HEK293 (cell line): Measurements from ENCODE around the gene FGR.

Experiments
- BCL11A ChIP-seq: fragments of 450-650 bp; formaldehyde crosslinking; IDR thresholded peaks from 2 replicates; pipeline ENCODE4 v1.5.1; 2016; ENCODE audit warnings: low read depth, missing biosample characterization, missing genetic modification characterization
- GLI2 ChIP-seq: fragments of 450-650 bp; formaldehyde crosslinking; IDR thresholded peaks from 2 replicates; pipeline ENCODE4; 2017; ENCODE audit warnings: missing biosample characterization, missing genetic modification characterization, low read depth, borderline replicate concordance
- GLI4 ChIP-seq: fragments of 450-650 bp; formaldehyde crosslinking; IDR thresholded peaks from 2 replicates; pipeline ENCODE4 v1.5.1; 2016; ENCODE audit warnings: missing biosample characterization, missing genetic modification characterization
- GLIS1 ChIP-seq: fragments of 450-650 bp; formaldehyde crosslinking; IDR thresholded peaks from 2 replicates; pipeline ENCODE4 v1.5.1; 2016; ENCODE audit warnings: missing biosample characterization, missing genetic modification characterization
- IKZF3 ChIP-seq: fragments of 450-650 bp; IDR thresholded peaks from 2 replicates; pipeline ENCODE4 v1.5.0; 2018; ENCODE audit warnings: missing biosample characterization, mild to moderate bottlenecking, missing genetic modification characterization, moderate library complexity
- KLF10 ChIP-seq: fragments of 450-650 bp; IDR thresholded peaks from 2 replicates; pipeline ENCODE4 v1.5.1; 2018; ENCODE audit warnings: missing biosample characterization, mild to moderate bottlenecking, missing genetic modification characterization
- OSR2 ChIP-seq: fragments of 450-650 bp; formaldehyde crosslinking; IDR thresholded peaks from 2 replicates; pipeline ENCODE4 v1.5.1; 2016; ENCODE audit warnings: missing biosample characterization, missing genetic modification characterization
- SP7 ChIP-seq: fragments of 450-650 bp; formaldehyde crosslinking; IDR thresholded peaks from 2 replicates; pipeline ENCODE4 v1.5.1; 2016; ENCODE audit warnings: missing biosample characterization, missing genetic modification characterization
- YY1 ChIP-seq: fragments of 450-650 bp; formaldehyde crosslinking; IDR thresholded peaks from 2 replicates; pipeline ENCODE4 v1.5.1; 2018; ENCODE audit warnings: missing biosample characterization, missing genetic modification characterization
- ZBTB20 ChIP-seq: fragments of 450-650 bp; formaldehyde crosslinking; IDR thresholded peaks from 2 replicates; pipeline ENCODE4 v1.5.1; 2016; ENCODE audit warnings: missing biosample characterization, missing genetic modification characterization
- ZBTB21 ChIP-seq: fragments of 450-650 bp; formaldehyde crosslinking; IDR thresholded peaks from 2 replicates; pipeline ENCODE4 v1.5.1; 2017; ENCODE audit warnings: missing biosample characterization, missing genetic modification characterization
- ZFP37 ChIP-seq: fragments of 450-650 bp; formaldehyde crosslinking; IDR thresholded peaks from 2 replicates; pipeline ENCODE4 v1.5.1; 2016; ENCODE audit warnings: missing biosample characterization, missing genetic modification characterization
- ZFP41 ChIP-seq: fragments of 450-650 bp; formaldehyde crosslinking; IDR thresholded peaks from 2 replicates; pipeline ENCODE4 v1.5.1; 2016; ENCODE audit warnings: missing biosample characterization, missing genetic modification characterization, borderline replicate concordance
- ZNF132 ChIP-seq: fragments of 450-650 bp; formaldehyde crosslinking; IDR thresholded peaks from 2 replicates; pipeline ENCODE4 v1.5.1; 2017; ENCODE audit warnings: missing biosample characterization, missing genetic modification characterization, borderline replicate concordance
- ZNF157 ChIP-seq: fragments of 450-650 bp; formaldehyde crosslinking; IDR thresholded peaks from 2 replicates; pipeline ENCODE4 v1.5.1; 2016; ENCODE audit warnings: missing biosample characterization, missing genetic modification characterization
- ZNF174 ChIP-seq: fragments of 450-650 bp; formaldehyde crosslinking; IDR thresholded peaks from 2 replicates; pipeline ENCODE4 v1.5.0; 2017; ENCODE audit warnings: missing biosample characterization, mild to moderate bottlenecking, missing genetic modification characterization
- ZNF214 ChIP-seq: fragments of 450-650 bp; formaldehyde crosslinking; IDR thresholded peaks from 2 replicates; pipeline ENCODE4 v1.5.1; 2017; ENCODE audit warnings: missing biosample characterization, mild to moderate bottlenecking, missing genetic modification characterization, borderline replicate concordance
- ZNF221 ChIP-seq: fragments of 450-650 bp; formaldehyde crosslinking; IDR thresholded peaks from 2 replicates; pipeline ENCODE4 v1.5.1; 2017; ENCODE audit warnings: missing biosample characterization, missing genetic modification characterization, borderline replicate concordance
- ZNF23 ChIP-seq: fragments of 450-650 bp; formaldehyde crosslinking; IDR thresholded peaks from 2 replicates; pipeline ENCODE4 v1.5.1; 2016; ENCODE audit warnings: missing biosample characterization, missing genetic modification characterization, borderline replicate concordance
- ZNF354C ChIP-seq: fragments of 450-650 bp; formaldehyde crosslinking; IDR thresholded peaks from 2 replicates; pipeline ENCODE4 v1.5.1; 2016; ENCODE audit warnings: missing biosample characterization, missing genetic modification characterization, low read depth, borderline replicate concordance
- ZNF391 ChIP-seq: fragments of 450-650 bp; formaldehyde crosslinking; IDR thresholded peaks from 2 replicates; pipeline ENCODE4 v1.5.1; 2016; ENCODE audit warnings: low read depth, missing biosample characterization, missing genetic modification characterization, borderline replicate concordance
- ZNF48 ChIP-seq: fragments of 450-650 bp; formaldehyde crosslinking; IDR thresholded peaks from 2 replicates; pipeline ENCODE4 v1.5.1; 2016; ENCODE audit warnings: missing biosample characterization, missing genetic modification characterization
- ZNF521 ChIP-seq: fragments of 450-650 bp; formaldehyde crosslinking; IDR thresholded peaks from 2 replicates; pipeline ENCODE4 v1.5.1; 2017; ENCODE audit warnings: missing biosample characterization, mild to moderate bottlenecking, missing genetic modification characterization
- ZNF555 ChIP-seq: fragments of 450-650 bp; formaldehyde crosslinking; conservative IDR thresholded peaks from 2 replicates; pipeline ENCODE4 v1.5.1; 2017; ENCODE audit warnings: missing biosample characterization, mild to moderate bottlenecking, missing genetic modification characterization, inconsistent platforms
- ZNF558 ChIP-seq: fragments of 450-650 bp; formaldehyde crosslinking; IDR thresholded peaks from 2 replicates; pipeline ENCODE4 v1.5.1; 2016; ENCODE audit warnings: missing biosample characterization, missing genetic modification characterization
- ZNF610 ChIP-seq: fragments of 450-650 bp; formaldehyde crosslinking; IDR thresholded peaks from 2 replicates; pipeline ENCODE4 v1.5.1; 2016; ENCODE audit warnings: missing biosample characterization, missing genetic modification characterization, borderline replicate concordance
- ZNF791 ChIP-seq: fragments of 450-650 bp; formaldehyde crosslinking; IDR thresholded peaks from 2 replicates; pipeline ENCODE4 v1.5.1; 2016; ENCODE audit warnings: missing biosample characterization, missing genetic modification characterization
- ZNF830 ChIP-seq: fragments of 450-650 bp; IDR thresholded peaks from 2 replicates; pipeline ENCODE4 v1.5.0; 2018; ENCODE audit warnings: missing biosample characterization, missing genetic modification characterization, low read depth, mild to moderate bottlenecking, moderate library complexity
- ZSCAN23 ChIP-seq: fragments of 450-650 bp; formaldehyde crosslinking; IDR thresholded peaks from 2 replicates; pipeline ENCODE4 v1.5.1; 2016; ENCODE audit warnings: missing biosample characterization, missing genetic modification characterization
- TF ChIP-seq, protein P1 (sequence below): fragments of 450-650 bp; formaldehyde crosslinking; IDR thresholded peaks from 2 replicates; pipeline ENCODE4 v1.5.1; 2016; ENCODE audit warnings: missing biosample characterization, missing genetic modification characterization, low read depth
- TF ChIP-seq, protein P2 (sequence below): fragments of 450-650 bp; formaldehyde crosslinking; IDR thresholded peaks from 2 replicates; pipeline ENCODE4 v1.5.1; 2016; ENCODE audit warnings: missing biosample characterization, missing genetic modification characterization
- TF ChIP-seq, protein P3 (sequence below): fragments of 450-650 bp; formaldehyde crosslinking; IDR thresholded peaks from 2 replicates; pipeline ENCODE4 v1.5.1; 2017; ENCODE audit warnings: missing biosample characterization, missing genetic modification characterization
- TF ChIP-seq, protein P4 (sequence below): fragments of 450-650 bp; formaldehyde crosslinking; IDR thresholded peaks from 2 replicates; pipeline ENCODE4 v1.5.1; 2016; ENCODE audit warnings: missing biosample characterization, missing genetic modification characterization

The FGR gene

DNA sequence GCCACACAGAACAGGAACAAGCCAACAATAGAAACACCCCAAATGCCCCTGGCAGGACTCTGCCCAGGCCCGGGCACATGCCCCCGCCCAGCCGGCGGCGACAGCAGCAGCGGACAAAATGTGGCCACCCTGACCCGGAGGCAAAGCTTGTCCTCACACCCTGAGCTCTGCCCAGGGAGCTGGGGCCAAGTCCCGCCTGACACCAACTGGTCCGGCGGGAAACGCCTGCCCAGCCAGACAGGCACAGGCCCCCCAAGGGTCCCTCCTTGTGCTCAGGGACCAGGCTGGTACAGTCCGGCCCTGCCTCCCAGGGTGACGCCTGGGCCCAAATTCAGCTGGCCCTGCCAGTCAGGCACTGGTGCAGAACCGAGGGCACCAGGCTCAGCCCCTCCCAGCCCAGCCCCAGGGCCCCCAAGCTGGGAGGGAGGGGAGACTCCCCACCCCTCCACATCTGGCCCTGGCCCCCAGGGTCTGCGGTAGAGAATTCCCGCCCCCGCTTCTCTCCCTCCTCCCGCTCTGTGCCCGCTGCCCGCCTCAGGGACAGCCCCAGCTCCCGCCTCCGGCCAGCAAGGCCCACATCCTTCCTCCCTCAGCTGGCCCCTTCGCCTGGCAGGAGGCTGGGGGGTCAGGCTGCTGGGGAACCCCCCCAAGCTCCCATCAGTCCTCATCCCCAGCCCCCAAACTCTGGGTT is 33.1 kb downstream of the FGR start (continued):
- TF ChIP-seq, protein P1, sequence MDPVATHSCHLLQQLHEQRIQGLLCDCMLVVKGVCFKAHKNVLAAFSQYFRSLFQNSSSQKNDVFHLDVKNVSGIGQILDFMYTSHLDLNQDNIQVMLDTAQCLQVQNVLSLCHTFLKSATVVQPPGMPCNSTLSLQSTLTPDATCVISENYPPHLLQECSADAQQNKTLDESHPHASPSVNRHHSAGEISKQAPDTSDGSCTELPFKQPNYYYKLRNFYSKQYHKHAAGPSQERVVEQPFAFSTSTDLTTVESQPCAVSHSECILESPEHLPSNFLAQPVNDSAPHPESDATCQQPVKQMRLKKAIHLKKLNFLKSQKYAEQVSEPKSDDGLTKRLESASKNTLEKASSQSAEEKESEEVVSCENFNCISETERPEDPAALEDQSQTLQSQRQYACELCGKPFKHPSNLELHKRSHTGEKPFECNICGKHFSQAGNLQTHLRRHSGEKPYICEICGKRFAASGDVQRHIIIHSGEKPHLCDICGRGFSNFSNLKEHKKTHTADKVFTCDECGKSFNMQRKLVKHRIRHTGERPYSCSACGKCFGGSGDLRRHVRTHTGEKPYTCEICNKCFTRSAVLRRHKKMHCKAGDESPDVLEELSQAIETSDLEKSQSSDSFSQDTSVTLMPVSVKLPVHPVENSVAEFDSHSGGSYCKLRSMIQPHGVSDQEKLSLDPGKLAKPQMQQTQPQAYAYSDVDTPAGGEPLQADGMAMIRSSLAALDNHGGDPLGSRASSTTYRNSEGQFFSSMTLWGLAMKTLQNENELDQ (tag by site-specific recombination), result no peak
- TF ChIP-seq, protein P2, sequence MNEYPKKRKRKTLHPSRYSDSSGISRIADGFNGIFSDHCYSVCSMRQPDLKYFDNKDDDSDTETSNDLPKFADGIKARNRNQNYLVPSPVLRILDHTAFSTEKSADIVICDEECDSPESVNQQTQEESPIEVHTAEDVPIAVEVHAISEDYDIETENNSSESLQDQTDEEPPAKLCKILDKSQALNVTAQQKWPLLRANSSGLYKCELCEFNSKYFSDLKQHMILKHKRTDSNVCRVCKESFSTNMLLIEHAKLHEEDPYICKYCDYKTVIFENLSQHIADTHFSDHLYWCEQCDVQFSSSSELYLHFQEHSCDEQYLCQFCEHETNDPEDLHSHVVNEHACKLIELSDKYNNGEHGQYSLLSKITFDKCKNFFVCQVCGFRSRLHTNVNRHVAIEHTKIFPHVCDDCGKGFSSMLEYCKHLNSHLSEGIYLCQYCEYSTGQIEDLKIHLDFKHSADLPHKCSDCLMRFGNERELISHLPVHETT (tag by site-specific recombination), result no peak
- TF ChIP-seq, protein P3, sequence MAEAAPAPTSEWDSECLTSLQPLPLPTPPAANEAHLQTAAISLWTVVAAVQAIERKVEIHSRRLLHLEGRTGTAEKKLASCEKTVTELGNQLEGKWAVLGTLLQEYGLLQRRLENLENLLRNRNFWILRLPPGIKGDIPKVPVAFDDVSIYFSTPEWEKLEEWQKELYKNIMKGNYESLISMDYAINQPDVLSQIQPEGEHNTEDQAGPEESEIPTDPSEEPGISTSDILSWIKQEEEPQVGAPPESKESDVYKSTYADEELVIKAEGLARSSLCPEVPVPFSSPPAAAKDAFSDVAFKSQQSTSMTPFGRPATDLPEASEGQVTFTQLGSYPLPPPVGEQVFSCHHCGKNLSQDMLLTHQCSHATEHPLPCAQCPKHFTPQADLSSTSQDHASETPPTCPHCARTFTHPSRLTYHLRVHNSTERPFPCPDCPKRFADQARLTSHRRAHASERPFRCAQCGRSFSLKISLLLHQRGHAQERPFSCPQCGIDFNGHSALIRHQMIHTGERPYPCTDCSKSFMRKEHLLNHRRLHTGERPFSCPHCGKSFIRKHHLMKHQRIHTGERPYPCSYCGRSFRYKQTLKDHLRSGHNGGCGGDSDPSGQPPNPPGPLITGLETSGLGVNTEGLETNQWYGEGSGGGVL, result peak; percentile 35; the same call in 1 of the 2 replicates
- TF ChIP-seq ZNF354C (tag by site-specific recombination), result no peak
- TF ChIP-seq ZNF221, result no peak
- peak; percentile 60 for TF ChIP-seq ZBTB20 (tag by site-specific recombination)
- TF ChIP-seq ZNF157, result no peak
- TF ChIP-seq IKZF3 (tag by site-specific recombination), result no peak
- no peak for TF ChIP-seq ZNF791 (tag by site-specific recombination)
- TF ChIP-seq, protein P4, sequence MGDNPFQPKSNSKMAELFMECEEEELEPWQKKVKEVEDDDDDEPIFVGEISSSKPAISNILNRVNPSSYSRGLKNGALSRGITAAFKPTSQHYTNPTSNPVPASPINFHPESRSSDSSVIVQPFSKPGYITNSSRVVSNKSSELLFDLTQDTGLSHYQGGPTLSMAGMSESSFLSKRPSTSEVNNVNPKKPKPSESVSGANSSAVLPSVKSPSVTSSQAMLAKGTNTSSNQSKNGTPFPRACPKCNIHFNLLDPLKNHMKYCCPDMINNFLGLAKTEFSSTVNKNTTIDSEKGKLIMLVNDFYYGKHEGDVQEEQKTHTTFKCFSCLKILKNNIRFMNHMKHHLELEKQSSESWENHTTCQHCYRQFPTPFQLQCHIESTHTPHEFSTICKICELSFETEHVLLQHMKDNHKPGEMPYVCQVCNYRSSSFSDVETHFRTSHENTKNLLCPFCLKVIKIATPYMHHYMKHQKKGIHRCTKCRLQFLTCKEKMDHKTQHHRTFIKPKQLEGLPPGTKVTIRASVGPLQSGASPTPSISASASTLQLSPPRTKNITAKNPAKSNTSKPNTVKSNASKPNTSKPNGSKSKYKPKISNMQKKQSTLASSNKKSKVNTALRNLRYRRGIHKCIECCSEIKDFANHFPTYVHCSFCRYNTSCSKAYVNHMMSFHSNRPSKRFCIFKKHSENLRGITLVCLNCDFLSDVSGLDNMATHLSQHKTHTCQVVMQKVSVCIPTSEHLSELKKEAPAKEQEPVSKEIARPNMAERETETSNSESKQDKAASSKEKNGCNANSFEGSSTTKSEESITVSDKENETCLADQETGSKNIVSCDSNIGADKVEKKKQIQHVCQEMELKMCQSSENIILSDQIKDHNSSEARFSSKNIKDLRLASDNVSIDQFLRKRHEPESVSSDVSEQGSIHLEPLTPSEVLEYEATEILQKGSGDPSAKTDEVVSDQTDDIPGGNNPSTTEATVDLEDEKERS (tag by site-specific recombination), result no peak
- no peak for TF ChIP-seq ZNF132 (tag by site-specific recombination)
- TF ChIP-seq YY1 (tag by site-specific recombination), result no peak
- no peak for TF ChIP-seq ZNF391 (tag by site-specific recombination)
- no peak for TF ChIP-seq ZBTB21
- TF ChIP-seq GLI4 (tag by site-specific recombination), result no peak
- TF ChIP-seq ZNF23, result no peak
- TF ChIP-seq ZNF610, result no peak
- TF ChIP-seq SP7 (tag by site-specific recombination), result no peak
- no peak for TF ChIP-seq OSR2
- no peak for TF ChIP-seq ZNF555 (tag by site-specific recombination)
- TF ChIP-seq ZSCAN23, result no peak
- TF ChIP-seq ZNF48 (tag by site-specific recombination), result no peak
- no peak for TF ChIP-seq ZNF521 (tag by site-specific recombination)
- no peak for TF ChIP-seq ZNF214
- TF ChIP-seq GLIS1 (tag by site-specific recombination), result peak; percentile 69
- TF ChIP-seq ZNF558 (tag by site-specific recombination), result no peak
- TF ChIP-seq ZNF830 (tag by site-specific recombination), result no peak
- no peak for TF ChIP-seq ZFP41
- no peak for TF ChIP-seq ZFP37
- TF ChIP-seq GLI2 (tag by site-specific recombination), result no peak
- no peak for TF ChIP-seq BCL11A (tag by site-specific recombination)
- TF ChIP-seq KLF10 (tag by site-specific recombination), result no peak
- TF ChIP-seq ZNF174 (tag by site-specific recombination), result no peak
